NCI-H1417 (cell line): ENCODE results near the gene ATF2.

ENCODE experiments used
- DNase-seq, 3 experiments: peaks; one replicate each; lab custom pipeline; 2025; lab: John Stamatoyannopoulos, UW

ATF2 gene

DNA sequence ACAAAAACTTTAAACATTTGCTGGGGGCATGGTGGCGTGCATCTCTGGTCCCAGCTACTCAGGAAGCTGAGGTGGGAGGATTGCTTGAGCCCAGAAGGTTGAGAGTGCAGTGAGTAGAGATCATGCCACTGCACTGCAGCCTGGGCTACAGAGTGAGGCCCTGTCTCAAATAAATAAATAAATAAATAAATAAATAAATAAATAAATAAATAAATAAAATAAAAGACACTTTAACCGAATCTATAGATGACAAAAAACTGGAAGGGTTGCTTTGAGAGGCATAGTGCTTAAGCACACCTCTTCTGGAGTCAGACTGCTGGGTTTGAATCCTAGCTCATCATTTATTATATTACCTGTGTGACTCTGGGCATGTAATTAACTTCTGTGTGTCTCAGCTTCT is 141.6 kb downstream of the ATF2 start:
- DNase-seq, result no peak

DNA sequence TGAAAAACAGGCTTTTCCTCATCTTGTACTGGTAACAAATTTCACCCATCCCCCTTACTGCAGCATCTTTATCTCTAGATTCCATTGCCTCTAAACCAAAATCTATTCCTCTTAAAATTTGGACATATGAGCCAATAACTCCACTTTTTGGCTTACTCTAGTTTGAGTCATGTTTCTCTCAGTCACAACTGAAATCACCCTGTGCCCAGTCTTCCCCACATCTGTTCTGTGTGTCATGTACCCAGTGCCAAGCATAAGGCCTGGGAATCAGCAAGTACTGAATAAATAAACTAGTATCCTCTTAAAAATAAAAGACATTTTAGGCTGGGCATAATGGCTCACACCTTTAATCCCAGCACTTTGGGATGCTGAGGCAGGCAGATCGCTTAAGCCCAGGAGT is 142.1 kb downstream of the ATF2 start:
- no peak for DNase-seq

DNA sequence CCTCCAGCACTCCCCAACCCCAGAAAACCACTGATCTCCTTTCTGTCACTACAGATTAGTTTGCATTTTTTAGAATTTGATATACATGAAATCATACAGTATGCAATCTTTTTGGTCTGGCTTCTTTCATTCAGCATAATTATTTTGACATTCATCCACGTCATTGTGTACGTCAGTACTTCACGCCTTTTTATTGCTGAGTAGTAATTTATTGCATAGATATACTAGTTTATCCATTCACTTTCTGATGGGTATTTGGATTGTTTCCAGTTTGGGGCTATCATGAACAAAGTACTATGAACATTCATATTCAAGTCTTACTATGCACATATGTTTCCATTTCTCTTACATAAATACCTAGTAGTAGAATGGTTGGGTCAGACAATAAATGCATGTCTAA is 142.8 kb downstream of the ATF2 start:
- no peak for DNase-seq

DNA sequence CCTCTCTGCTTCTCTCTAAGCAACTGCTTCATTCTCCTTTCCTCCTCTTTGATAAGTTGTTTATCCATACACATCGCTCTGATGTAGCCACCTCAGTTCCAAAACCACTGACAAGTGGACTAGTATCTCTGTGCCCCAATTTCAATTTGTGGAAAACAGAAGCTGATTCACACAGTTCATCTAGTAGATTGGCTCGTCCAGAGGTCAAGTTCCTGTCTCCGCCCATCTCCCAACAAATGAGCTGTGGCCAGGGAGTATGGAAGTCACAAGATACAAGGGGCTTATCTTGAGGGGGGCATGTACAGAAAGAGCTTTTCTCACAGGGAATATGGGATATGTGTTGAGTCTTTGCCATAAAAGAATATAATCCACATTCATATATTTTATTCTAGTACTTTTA is 145.1 kb downstream of the ATF2 start:
- DNase-seq, result no peak
